ENCODE data around the gene STRA8. TPM values are rescaled to one million over a fixed set of nuclear protein-coding genes. Genes with fewer than 3 reads are reported as not detected.

The STRA8 gene
- total RNA-seq, 3 donors from 2014 or later: not detected

GRCh38 chr7:135197906-135198655 lies 35.6 kb upstream of the STRA8 start:
- no peak overlapping the region for H3K4me3 ChIP-seq
- intact Hi-C loops (cut with DNase I, micrococcal nuclease): no loop called here
- DNase-seq: no peak
- no peaks in the 10 kb centered on the region for H3K36me3 ChIP-seq (ENCODE audit: low read depth)
- no peak for ATAC-seq
- no peaks in the 10 kb centered on the region for H3K4me1 ChIP-seq (ENCODE audit: low read depth)
- no peaks in the 10 kb centered on the region for H3K9me3 ChIP-seq
- TF ChIP-seq, protein P1, sequence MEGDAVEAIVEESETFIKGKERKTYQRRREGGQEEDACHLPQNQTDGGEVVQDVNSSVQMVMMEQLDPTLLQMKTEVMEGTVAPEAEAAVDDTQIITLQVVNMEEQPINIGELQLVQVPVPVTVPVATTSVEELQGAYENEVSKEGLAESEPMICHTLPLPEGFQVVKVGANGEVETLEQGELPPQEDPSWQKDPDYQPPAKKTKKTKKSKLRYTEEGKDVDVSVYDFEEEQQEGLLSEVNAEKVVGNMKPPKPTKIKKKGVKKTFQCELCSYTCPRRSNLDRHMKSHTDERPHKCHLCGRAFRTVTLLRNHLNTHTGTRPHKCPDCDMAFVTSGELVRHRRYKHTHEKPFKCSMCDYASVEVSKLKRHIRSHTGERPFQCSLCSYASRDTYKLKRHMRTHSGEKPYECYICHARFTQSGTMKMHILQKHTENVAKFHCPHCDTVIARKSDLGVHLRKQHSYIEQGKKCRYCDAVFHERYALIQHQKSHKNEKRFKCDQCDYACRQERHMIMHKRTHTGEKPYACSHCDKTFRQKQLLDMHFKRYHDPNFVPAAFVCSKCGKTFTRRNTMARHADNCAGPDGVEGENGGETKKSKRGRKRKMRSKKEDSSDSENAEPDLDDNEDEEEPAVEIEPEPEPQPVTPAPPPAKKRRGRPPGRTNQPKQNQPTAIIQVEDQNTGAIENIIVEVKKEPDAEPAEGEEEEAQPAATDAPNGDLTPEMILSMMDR (IDR thresholded peaks at IDR 0.05): no peak

GRCh38 chr7:135199439-135199838 lies 34.2 kb upstream of the STRA8 start:
- intact Hi-C loops (cut with DNase I, micrococcal nuclease): no loop called here
- H3K36me3 ChIP-seq (ENCODE audit: low read depth): no peaks in the 10 kb centered on the region
- H3K4me3 ChIP-seq: no peak overlapping the region
- TF ChIP-seq, protein P1 (IDR thresholded peaks at IDR 0.05): no peak
- no peaks in the 10 kb centered on the region for H3K9me3 ChIP-seq
- ATAC-seq (no peak), DNase-seq (no peak)
- no peaks in the 10 kb centered on the region for H3K4me1 ChIP-seq (ENCODE audit: low read depth)

DNA sequence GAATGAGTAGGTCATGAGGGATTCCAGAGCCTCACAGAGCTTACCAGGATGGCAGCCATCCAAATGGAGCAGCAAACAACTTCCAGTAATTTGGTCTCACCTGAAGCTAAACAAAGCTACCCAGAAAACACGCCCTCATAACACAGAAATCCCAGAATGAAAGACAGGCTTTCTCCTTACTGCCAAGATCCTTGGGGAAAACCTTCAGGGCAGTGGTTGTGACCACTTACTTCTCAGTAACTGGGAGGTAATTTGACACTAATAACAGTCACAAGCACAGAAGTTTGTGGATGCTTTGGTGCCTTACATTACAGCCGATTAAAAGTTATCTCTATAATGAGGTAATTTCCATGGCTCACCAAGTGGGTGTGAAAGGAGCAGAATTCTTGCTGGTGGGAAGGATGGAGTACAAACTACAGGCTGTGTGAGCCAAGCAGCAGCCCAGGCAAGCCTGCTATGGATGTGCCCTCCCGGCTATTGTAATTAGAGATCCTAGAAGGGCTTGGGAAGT lies 32.8 kb upstream of the STRA8 start:
- H3K4me3 ChIP-seq: no peak overlapping the region
- DNase-seq: no peak
- intact Hi-C loops (cut with DNase I, micrococcal nuclease): no loop called here
- H3K9me3 ChIP-seq: no peaks in the 10 kb centered on the region
- TF ChIP-seq, protein P1 (IDR thresholded peaks at IDR 0.05): no peak
- no peaks in the 10 kb centered on the region for H3K36me3 ChIP-seq (ENCODE audit: low read depth)
- no peaks in the 10 kb centered on the region for H3K4me1 ChIP-seq (ENCODE audit: low read depth)
- ATAC-seq: no peak

GRCh38 chr7:135201350-135201749 lies 32.3 kb upstream of the STRA8 start:
- H3K4me1 ChIP-seq (ENCODE audit: low read depth): no peaks in the 10 kb centered on the region
- no peaks in the 10 kb centered on the region for H3K9me3 ChIP-seq
- ATAC-seq (no peak), DNase-seq (no peak)
- TF ChIP-seq, protein P1 (IDR thresholded peaks at IDR 0.05): no peak
- H3K4me3 ChIP-seq: no peak overlapping the region
- H3K36me3 ChIP-seq (ENCODE audit: low read depth): no peaks in the 10 kb centered on the region
- intact Hi-C loops (cut with DNase I, micrococcal nuclease): no loop called here

- DNase-seq: no peak
- H3K36me3 ChIP-seq (ENCODE audit: low read depth): no peaks in the 10 kb centered on the region
- TF ChIP-seq, protein P1 (IDR thresholded peaks at IDR 0.05): no peak
- H3K9me3 ChIP-seq: no peaks in the 10 kb centered on the region
- intact Hi-C loops (cut with DNase I, micrococcal nuclease): no loop called here
- H3K4me1 ChIP-seq (ENCODE audit: low read depth): no peaks in the 10 kb centered on the region
- no peak overlapping the region for H3K4me3 ChIP-seq
- no peak for ATAC-seq
Measured at GRCh38 chr7:135204341-135204749, 29.3 kb upstream of the STRA8 start.
